ENCODE data around the gene JAM3. TPM values are rescaled to one million over a fixed set of nuclear protein-coding genes. Genes with fewer than 3 reads are reported as not detected.

JAM3 gene
- total and polyA plus RNA-seq, 2 of the 4 experiments (the other 2 are of a cell fraction), result 38.0 to 71.5 TPM

DNA sequence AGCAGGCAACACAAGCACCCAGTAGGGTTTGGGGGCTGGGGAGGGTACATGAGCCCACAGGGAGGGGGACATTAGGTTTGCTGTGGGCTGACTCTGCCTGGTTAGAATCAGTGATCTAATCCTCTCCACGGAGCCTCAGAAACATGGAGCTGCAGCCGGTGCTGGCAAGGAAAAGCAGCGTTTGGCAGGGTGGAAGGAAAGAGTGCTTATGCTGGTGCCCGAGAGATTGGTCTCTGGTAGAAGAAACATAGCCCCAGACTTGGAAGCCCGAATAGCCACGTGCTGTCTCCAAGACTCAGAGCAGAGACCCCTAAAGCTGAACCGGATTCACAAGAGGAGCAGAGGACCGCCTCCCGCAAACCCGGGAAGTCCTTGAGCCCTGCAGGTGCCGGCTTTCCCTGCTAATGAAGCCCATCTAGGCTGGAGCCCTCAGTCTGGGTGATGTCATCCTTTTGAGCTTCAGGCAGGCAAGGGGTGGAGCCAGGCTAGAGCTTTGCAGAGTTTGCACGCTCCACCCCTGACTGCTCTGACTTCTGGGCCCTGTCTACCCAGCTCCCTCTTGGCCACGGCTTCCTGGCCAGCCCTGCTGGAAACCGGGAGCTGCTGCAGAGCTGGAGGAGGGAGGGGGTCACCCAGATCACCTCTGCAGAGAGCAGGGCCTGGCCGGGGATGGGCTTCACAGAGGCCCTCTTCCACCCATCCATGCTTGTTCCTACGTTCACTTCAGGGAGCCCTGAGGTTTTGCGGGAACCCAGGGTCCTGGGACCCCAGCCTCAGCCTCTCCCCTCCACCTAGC is 35.0 kb upstream of the JAM3 start:
- BruUV-seq (replicated peaks), result no TSS peak
- DNase-seq (peak; percentile 85), ATAC-seq (ENCODE audit: low read depth) (peak; percentile 92)
- Histone ChIP-seq H3K56ac (ENCODE audit: extremely low read depth, insufficient read depth, low read length) (no peak overlapping the region), H3K4ac (ENCODE audit: low read depth, low read length) (0 out of 2 replicates have a peak overlapping the region, but pooled peaks have one; percentile 25), H3K27me3 (ENCODE audit: control insufficient read depth, insufficient read depth, low read length) (peaks cover 32% of the 10 kb centered on the region), H3K4me1 (ENCODE audit: control insufficient read depth, insufficient read depth, low read length) (peaks cover 6% of the 10 kb centered on the region), H3K9me1 (ENCODE audit: insufficient read depth, low read length) (no peaks in the 10 kb centered on the region), H3K27ac (ENCODE audit: insufficient read depth, low read length) (no peak overlapping the region), H3K79me1 (ENCODE audit: low read depth in 1 of 2, low read length in 2 of 2) (no peaks in the 10 kb centered on the region), H2AK9ac (replicated peaks; ENCODE audit: low read depth, low read length, poor library complexity) (peak overlapping the region; percentile 58), H4K91ac (ENCODE audit: insufficient read depth, low read depth, low read length) (peak overlapping the region; percentile 16; the same call in 1 of the 2 replicates), H4K5ac (ENCODE audit: low read depth, low read length) (no peak overlapping the region), H2BK5ac (ENCODE audit: low read depth, low read length, poor library complexity, severe bottlenecking) (no peak overlapping the region), H2BK15ac (ENCODE audit: low read depth, low read length) (no peak overlapping the region), H4K20me1 (ENCODE audit: insufficient read depth, low read length) (no peaks in the 10 kb centered on the region), H2AFZ (replicated peaks; ENCODE audit: low read length, poor library complexity) (peak overlapping the region; percentile 90), H4K8ac (ENCODE audit: low read depth in 2 of 2, low read length in 2 of 2) (peak overlapping the region in 1 of 2 experiments; percentile 69; a peak in 2 of 4 replicates), H3K23ac (ENCODE audit: low read depth, low read length) (no peak overlapping the region), H3K18ac (ENCODE audit: low read depth, low read length) (no peak overlapping the region), H3K4me3 (ENCODE audit: insufficient read depth, low read depth, low read length) (no peak overlapping the region), H2BK20ac (ENCODE audit: low read depth, low read length) (no peak overlapping the region), H3K14ac (replicated peaks; ENCODE audit: low read depth, low read length) (no peak overlapping the region), H3K9ac (ENCODE audit: low read depth, low read length) (no peak overlapping the region), H3K36me3 (ENCODE audit: control insufficient read depth, insufficient read depth, low read length) (no peaks in the 10 kb centered on the region), H3K9me3 (ENCODE audit: control insufficient read depth, insufficient read depth, low read length) (no peaks in the 10 kb centered on the region), H2AK5ac (ENCODE audit: low read depth, low read length) (no peak overlapping the region), H3K4me2 (ENCODE audit: low read depth, low read length) (peak overlapping the region; percentile 52), H2BK120ac (ENCODE audit: low read depth, low read length) (no peak overlapping the region)
- TF ChIP-seq CTCF (conservative IDR thresholded peaks at IDR 0.05; ENCODE audit: low read depth, low read length) (no peak), RFX5 (IDR thresholded peaks at IDR 0.05; ENCODE audit: low read depth, low read length) (no peak), RAD21 (IDR thresholded peaks at IDR 0.05; ENCODE audit: low read length) (no peak), RCOR1 (IDR thresholded peaks at IDR 0.05; ENCODE audit: insufficient replicate concordance, low read length) (no peak), FOS (IDR thresholded peaks at IDR 0.05; ENCODE audit: low read depth, low read length) (no peak), CEBPB (IDR thresholded peaks at IDR 0.05; ENCODE audit: low read depth, low read length) (no peak), NFE2L2 (IDR thresholded peaks at IDR 0.05; ENCODE audit: low read depth, low read length) (no peak), POLR2A (IDR thresholded peaks at IDR 0.05; ENCODE audit: low read depth, low read length) (no peak), MAFK (IDR thresholded peaks at IDR 0.05; ENCODE audit: low read depth, low read length) (no peak), MAZ (IDR thresholded peaks at IDR 0.05; ENCODE audit: borderline replicate concordance, low read depth, low read length) (no peak), SMC3 (IDR thresholded peaks at IDR 0.05; ENCODE audit: low read depth, low read length) (no peak), BHLHE40 (IDR thresholded peaks at IDR 0.05; ENCODE audit: low read depth, low read length) (no peak), CHD1 (IDR thresholded peaks at IDR 0.05; ENCODE audit: low read depth, low read length) (no peak), MXI1 (IDR thresholded peaks at IDR 0.05; ENCODE audit: borderline replicate concordance, low read depth, low read length) (no peak)
- TF ChIP-seq, protein P1, sequence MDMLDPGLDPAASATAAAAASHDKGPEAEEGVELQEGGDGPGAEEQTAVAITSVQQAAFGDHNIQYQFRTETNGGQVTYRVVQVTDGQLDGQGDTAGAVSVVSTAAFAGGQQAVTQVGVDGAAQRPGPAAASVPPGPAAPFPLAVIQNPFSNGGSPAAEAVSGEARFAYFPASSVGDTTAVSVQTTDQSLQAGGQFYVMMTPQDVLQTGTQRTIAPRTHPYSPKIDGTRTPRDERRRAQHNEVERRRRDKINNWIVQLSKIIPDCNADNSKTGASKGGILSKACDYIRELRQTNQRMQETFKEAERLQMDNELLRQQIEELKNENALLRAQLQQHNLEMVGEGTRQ (IDR thresholded peaks at IDR 0.05; ENCODE audit: low read depth, low read length), result no peak
- CTCF ChIA-PET, result no interaction called here
- 41% methylated on average over 5 of the region's 17 CpGs; no CpG with 5 or more reads in 1 of the 2 experiments for WGBS, 2 experiments (ENCODE audit: extremely low coverage in 2 of 2, insufficient read length in 1 of 2)
- POLR2A ChIA-PET (ENCODE audit: unreplicated experiment), result interaction anchor here (0.6 kb wide), 1 partner anchor 29 kb away, joined by 5 read pairs; no protein-coding TSS in a partner anchor
- in situ Hi-C loops (cut with MboI; ENCODE audit: low sequenced_read_pairs), result no loop called here
- dilution Hi-C loops (cut with HindIII; ENCODE audit: low sequenced_read_pairs, unreplicated experiment), result no loop called here
- intact Hi-C loops (cut with micrococcal nuclease), result no loop called here
